ENCODE measurements around the gene TTC22. TPM values are rescaled to one million over a fixed set of nuclear protein-coding genes. Genes with fewer than 3 reads are reported as not detected.

Gene TTC22
- total and polyA plus RNA-seq, 8 donors, result 4.2 to 65.2 (median 21.6) TPM

DNA sequence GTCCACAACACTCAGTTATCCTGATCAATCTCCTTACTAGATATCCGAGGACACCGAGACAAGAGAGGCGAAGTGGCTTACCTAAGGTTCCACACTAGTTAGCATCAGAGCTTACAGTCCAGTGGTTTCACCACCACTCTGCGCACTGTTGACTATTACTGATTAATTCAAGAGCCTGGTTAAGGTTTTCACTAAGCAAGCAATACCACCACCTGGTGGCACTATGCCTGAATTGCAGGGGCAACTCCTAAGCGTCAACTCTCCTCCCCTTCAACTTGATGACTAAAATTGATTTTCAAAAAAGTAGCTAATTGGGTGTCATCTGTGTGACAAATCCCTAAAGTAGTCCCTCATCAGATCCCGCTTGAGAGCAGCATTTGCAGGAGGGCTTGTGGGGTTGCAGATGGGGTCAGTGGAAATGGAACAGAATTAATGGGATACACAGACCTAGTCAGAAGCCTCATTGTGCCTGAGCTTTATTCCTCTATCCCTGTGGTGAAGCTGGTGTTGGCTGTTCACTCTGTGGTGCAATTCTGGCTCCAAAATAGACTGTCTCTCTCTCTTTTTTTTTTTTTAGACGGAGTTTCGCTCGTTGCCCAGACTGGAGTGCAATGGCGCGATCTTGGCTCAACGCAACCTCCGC is 9.1 kb downstream of the TTC22 start:
- WGBS, 5 donors, result 89 to 93% (median 91%) methylated on average over 13 of the region's 13 CpGs
- H3K27ac ChIP-seq, result no peak overlapping the region
- no peak overlapping the region for H3K4me3 ChIP-seq
- peaks cover 0 to 17% (median 7%) of the 10 kb centered on the region in 4 donors for H3K36me3 ChIP-seq
- no peak for TF ChIP-seq POLR2A (IDR thresholded peaks at IDR 0.05)
- TF ChIP-seq, protein P1, sequence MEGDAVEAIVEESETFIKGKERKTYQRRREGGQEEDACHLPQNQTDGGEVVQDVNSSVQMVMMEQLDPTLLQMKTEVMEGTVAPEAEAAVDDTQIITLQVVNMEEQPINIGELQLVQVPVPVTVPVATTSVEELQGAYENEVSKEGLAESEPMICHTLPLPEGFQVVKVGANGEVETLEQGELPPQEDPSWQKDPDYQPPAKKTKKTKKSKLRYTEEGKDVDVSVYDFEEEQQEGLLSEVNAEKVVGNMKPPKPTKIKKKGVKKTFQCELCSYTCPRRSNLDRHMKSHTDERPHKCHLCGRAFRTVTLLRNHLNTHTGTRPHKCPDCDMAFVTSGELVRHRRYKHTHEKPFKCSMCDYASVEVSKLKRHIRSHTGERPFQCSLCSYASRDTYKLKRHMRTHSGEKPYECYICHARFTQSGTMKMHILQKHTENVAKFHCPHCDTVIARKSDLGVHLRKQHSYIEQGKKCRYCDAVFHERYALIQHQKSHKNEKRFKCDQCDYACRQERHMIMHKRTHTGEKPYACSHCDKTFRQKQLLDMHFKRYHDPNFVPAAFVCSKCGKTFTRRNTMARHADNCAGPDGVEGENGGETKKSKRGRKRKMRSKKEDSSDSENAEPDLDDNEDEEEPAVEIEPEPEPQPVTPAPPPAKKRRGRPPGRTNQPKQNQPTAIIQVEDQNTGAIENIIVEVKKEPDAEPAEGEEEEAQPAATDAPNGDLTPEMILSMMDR (IDR thresholded peaks at IDR 0.05), result peak in 5 of 7 experiments; percentile 21 to 43 (median 38)
- TF ChIP-seq EP300 (IDR thresholded peaks at IDR 0.05), result no peak
- no peak for TF ChIP-seq POLR2AphosphoS5 (IDR thresholded peaks at IDR 0.05)
- no peaks in the 10 kb centered on the region for H3K27me3 ChIP-seq
- peaks cover 6 to 31% (median 23%) of the 10 kb centered on the region in 4 donors for H3K4me1 ChIP-seq
- intact Hi-C loops (cut with DNase I; ENCODE audit: low total_unique reads), result no loop called here
- peak in 1 of 2 donors; percentile 47 for DNase-seq
- peaks cover 0 to 10% (median 3%) of the 10 kb centered on the region in 4 donors for H3K9me3 ChIP-seq

DNA sequence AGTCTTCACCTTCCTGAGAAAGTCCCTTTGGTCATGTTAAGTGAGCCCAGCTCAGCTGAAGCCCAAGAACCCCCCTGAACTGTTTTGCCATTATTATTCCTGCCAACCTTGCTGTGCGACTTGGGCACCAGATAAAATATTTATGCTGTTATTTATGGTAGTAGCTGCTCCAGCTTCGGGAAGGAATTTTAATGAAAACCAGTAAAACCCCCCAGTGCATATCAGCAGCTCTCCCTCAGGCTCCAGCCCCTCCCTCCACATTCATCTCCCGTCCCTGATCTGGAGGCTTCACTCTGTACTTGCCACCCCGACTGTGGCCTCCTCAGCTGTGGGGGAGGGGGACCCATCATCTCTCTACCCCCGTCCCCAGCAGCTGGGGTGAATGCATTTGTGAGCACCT is 12.7 kb downstream of the TTC22 start:
- Histone ChIP-seq H3K27me3 (no peaks in the 10 kb centered on the region), H3K4me1 (peaks cover 0 to 8% (median 0%) of the 10 kb centered on the region in 4 donors), H3K36me3 (peaks cover 0 to 32% (median 30%) of the 10 kb centered on the region in 4 donors), H3K4me3 (no peak overlapping the region), H3K9me3 (peaks cover 0 to 10% (median 3%) of the 10 kb centered on the region in 4 donors), H3K27ac (no peak overlapping the region)
- no peak for DNase-seq
- 51 to 78% (median 65%) methylated on average over 5 of the region's 5 CpGs for WGBS, 5 donors
- intact Hi-C loops (cut with DNase I; ENCODE audit: low total_unique reads), result no loop called here
- TF ChIP-seq POLR2AphosphoS5 (IDR thresholded peaks at IDR 0.05) (no peak), POLR2A (IDR thresholded peaks at IDR 0.05) (no peak), EP300 (IDR thresholded peaks at IDR 0.05) (no peak)
- TF ChIP-seq, protein P1 (IDR thresholded peaks at IDR 0.05), result no peak

DNA sequence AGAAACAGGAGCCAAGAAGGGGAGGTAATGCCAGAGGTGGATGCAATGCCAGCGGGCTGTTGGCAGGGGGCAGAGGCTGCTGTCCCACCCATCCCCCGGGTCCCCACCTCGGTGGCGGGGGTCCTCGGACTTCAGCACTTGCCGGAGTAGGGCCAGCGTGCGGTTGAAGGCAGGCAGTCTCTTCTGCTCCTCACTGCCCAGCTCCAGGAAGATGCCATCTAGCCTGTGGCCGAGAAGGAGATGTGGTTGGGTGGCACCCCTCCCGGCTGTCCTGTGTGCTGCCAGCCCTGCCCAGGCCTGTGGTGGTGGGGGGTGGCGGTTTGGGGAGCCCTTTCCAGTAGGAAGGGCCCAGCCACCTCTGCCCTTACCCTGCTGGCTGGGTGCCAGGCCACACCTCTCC is 13.5 kb downstream of the TTC22 start:
- peaks cover 0 to 10% (median 3%) of the 10 kb centered on the region in 4 donors for H3K9me3 ChIP-seq
- WGBS, 5 donors, result 80 to 92% (median 89%) methylated on average over 10 to 11 of the region's 11 CpGs
- TF ChIP-seq POLR2A (IDR thresholded peaks at IDR 0.05) (no peak), EP300 (IDR thresholded peaks at IDR 0.05) (no peak), POLR2AphosphoS5 (IDR thresholded peaks at IDR 0.05) (no peak)
- TF ChIP-seq, protein P1 (IDR thresholded peaks at IDR 0.05), result no peak

GRCh38 chr1:54786778-54787177 is 14.3 kb downstream of the TTC22 start:
- intact Hi-C loops (cut with DNase I; ENCODE audit: low total_unique reads), result no loop called here
- 92 to 98% (median 94%) methylated on average over 8 of the region's 8 CpGs for WGBS, 5 donors
- H3K27ac ChIP-seq, result no peak overlapping the region
- DNase-seq, result no peak
- no peak overlapping the region for H3K4me3 ChIP-seq
- H3K36me3 ChIP-seq, result peaks cover 0 to 32% (median 26%) of the 10 kb centered on the region in 4 donors
- peaks cover 0 to 8% (median 0%) of the 10 kb centered on the region in 3 donors for H3K27me3 ChIP-seq
- H3K9me3 ChIP-seq, result peaks cover 0 to 2% (median under 1%) of the 10 kb centered on the region in 4 donors
- H3K4me1 ChIP-seq, result peaks cover 0 to 4% (median under 1%) of the 10 kb centered on the region in 4 donors
- TF ChIP-seq, protein P1 (IDR thresholded peaks at IDR 0.05), result no peak
- TF ChIP-seq POLR2A (IDR thresholded peaks at IDR 0.05), result no peak
- no peak for TF ChIP-seq EP300 (IDR thresholded peaks at IDR 0.05)
- TF ChIP-seq POLR2AphosphoS5 (IDR thresholded peaks at IDR 0.05), result no peak

More for the DNA sequence above, 13.5 kb downstream of the TTC22 start:
- intact Hi-C loops (cut with DNase I; ENCODE audit: low total_unique reads), result no loop called here
- no peak overlapping the region for H3K27ac ChIP-seq
- H3K4me3 ChIP-seq, result no peak overlapping the region
- no peak for DNase-seq
- H3K4me1 ChIP-seq, result peaks cover 0 to 4% (median 0%) of the 10 kb centered on the region in 4 donors
- peaks cover 0 to under 1% (median 0%) of the 10 kb centered on the region in 3 donors for H3K27me3 ChIP-seq
- peaks cover 0 to 32% (median 30%) of the 10 kb centered on the region in 4 donors for H3K36me3 ChIP-seq
